Measurements from ENCODE around the gene TPCN1.

GRCh38 chr12:113326775-113327395 is 105.6 kb downstream of the TPCN1 start:
- no peak for TF ChIP-seq POLR2A (IDR thresholded peaks at IDR 0.05)
- TF ChIP-seq, protein P1, sequence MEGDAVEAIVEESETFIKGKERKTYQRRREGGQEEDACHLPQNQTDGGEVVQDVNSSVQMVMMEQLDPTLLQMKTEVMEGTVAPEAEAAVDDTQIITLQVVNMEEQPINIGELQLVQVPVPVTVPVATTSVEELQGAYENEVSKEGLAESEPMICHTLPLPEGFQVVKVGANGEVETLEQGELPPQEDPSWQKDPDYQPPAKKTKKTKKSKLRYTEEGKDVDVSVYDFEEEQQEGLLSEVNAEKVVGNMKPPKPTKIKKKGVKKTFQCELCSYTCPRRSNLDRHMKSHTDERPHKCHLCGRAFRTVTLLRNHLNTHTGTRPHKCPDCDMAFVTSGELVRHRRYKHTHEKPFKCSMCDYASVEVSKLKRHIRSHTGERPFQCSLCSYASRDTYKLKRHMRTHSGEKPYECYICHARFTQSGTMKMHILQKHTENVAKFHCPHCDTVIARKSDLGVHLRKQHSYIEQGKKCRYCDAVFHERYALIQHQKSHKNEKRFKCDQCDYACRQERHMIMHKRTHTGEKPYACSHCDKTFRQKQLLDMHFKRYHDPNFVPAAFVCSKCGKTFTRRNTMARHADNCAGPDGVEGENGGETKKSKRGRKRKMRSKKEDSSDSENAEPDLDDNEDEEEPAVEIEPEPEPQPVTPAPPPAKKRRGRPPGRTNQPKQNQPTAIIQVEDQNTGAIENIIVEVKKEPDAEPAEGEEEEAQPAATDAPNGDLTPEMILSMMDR (IDR thresholded peaks at IDR 0.05) = no peak

Measured in Peyer's patch (tissue), 4 donors.